ENCODE data around the gene ERG.

ERG gene

GRCh38 chr21:38471766-38472165 is 26.5 kb downstream of the ERG start:
- no peak overlapping the region for H3K14ac ChIP-seq (ENCODE audit: low read length)
- H3K9ac ChIP-seq (ENCODE audit: low read depth, low read length, poor library complexity), result no peak overlapping the region
- peaks cover 5% of the 10 kb centered on the region in 2 donors for H3K4me1 ChIP-seq (ENCODE audit: control insufficient read depth in 2 of 2, insufficient read depth in 1 of 2, low read depth in 1 of 2, low read length in 2 of 2)
- H3K23ac ChIP-seq (ENCODE audit: low read depth, low read length, poor library complexity), result no peak overlapping the region
- H3K4me2 ChIP-seq (ENCODE audit: insufficient read depth, low read length, poor library complexity, severe bottlenecking), result no peak overlapping the region
- H3K27ac ChIP-seq (replicated peaks; ENCODE audit: low read length), result no peak overlapping the region
- no CpG with 5 or more reads among the region's 5 CpGs for WGBS, 2 donors (ENCODE audit: extremely low coverage in 2 of 2, insufficient read length in 2 of 2, insufficient replicate concordance in 1 of 2)
- H2BK5ac ChIP-seq (ENCODE audit: low read length), result no peak overlapping the region
- H2AK5ac ChIP-seq (ENCODE audit: low read depth, low read length), result no peak overlapping the region
- no peak overlapping the region for H2BK15ac ChIP-seq (ENCODE audit: low read length)
- no peak overlapping the region for H3K4me3 ChIP-seq (ENCODE audit: low read length in 2 of 2)
- H2BK12ac ChIP-seq (ENCODE audit: low read length), result no peak overlapping the region
- no peaks in the 10 kb centered on the region for H3K79me1 ChIP-seq (ENCODE audit: low read depth, low read length)
- no peak overlapping the region for H4K91ac ChIP-seq (ENCODE audit: low read depth, low read length, poor library complexity)
- H3K36me3 ChIP-seq (replicated peaks in 1 of 2; ENCODE audit: control insufficient read depth in 2 of 2, insufficient read depth in 2 of 2, low read length in 2 of 2), result no peaks in the 10 kb centered on the region
- no peak overlapping the region for H3K18ac ChIP-seq (ENCODE audit: low read length)
- H3K9me3 ChIP-seq (replicated peaks in 1 of 2; ENCODE audit: control insufficient read depth in 2 of 2, insufficient read depth in 1 of 2, low read depth in 1 of 2, low read length in 2 of 2), result no peaks in the 10 kb centered on the region
- DNase-seq (ENCODE audit: low spot score), result no peak
- H2BK120ac ChIP-seq (ENCODE audit: low read depth, low read length), result no peak overlapping the region
- peaks cover 0 to 2% (median 0%) of the 10 kb centered on the region in 3 experiments for H3K27me3 ChIP-seq (ENCODE audit: control insufficient read depth in 3 of 3, insufficient read depth in 3 of 3, low read depth in 1 of 3, low read length in 3 of 3)
- no peak overlapping the region for H3K4ac ChIP-seq (ENCODE audit: low read length)
- H2AFZ ChIP-seq (ENCODE audit: low read length), result no peak overlapping the region
- H4K8ac ChIP-seq (ENCODE audit: low read depth, low read length), result no peak overlapping the region

- peaks cover 0 to 2% (median 0%) of the 10 kb centered on the region in 3 experiments for H3K27me3 ChIP-seq (ENCODE audit: control insufficient read depth in 3 of 3, insufficient read depth in 3 of 3, low read depth in 1 of 3, low read length in 3 of 3)
Observed at GRCh38 chr21:38470755-38471154, 27.5 kb downstream of the ERG start.

GRCh38 chr21:38469642-38470041 is 28.6 kb downstream of the ERG start:
- Histone ChIP-seq H3K23ac (ENCODE audit: low read depth, low read length, poor library complexity) (no peak overlapping the region), H3K14ac (ENCODE audit: low read length) (no peak overlapping the region), H2BK12ac (ENCODE audit: low read length) (no peak overlapping the region), H3K9me3 (replicated peaks in 1 of 2; ENCODE audit: control insufficient read depth in 2 of 2, insufficient read depth in 1 of 2, low read depth in 1 of 2, low read length in 2 of 2) (no peaks in the 10 kb centered on the region), H3K79me1 (ENCODE audit: low read depth, low read length) (no peaks in the 10 kb centered on the region), H3K4ac (ENCODE audit: low read length) (no peak overlapping the region), H2AK5ac (ENCODE audit: low read depth, low read length) (no peak overlapping the region), H3K18ac (ENCODE audit: low read length) (no peak overlapping the region), H3K27ac (replicated peaks; ENCODE audit: low read length) (no peak overlapping the region), H2BK120ac (ENCODE audit: low read depth, low read length) (no peak overlapping the region), H2AFZ (ENCODE audit: low read length) (no peak overlapping the region), H2BK5ac (ENCODE audit: low read length) (no peak overlapping the region), H3K9ac (ENCODE audit: low read depth, low read length, poor library complexity) (no peak overlapping the region), H3K4me2 (ENCODE audit: insufficient read depth, low read length, poor library complexity, severe bottlenecking) (no peak overlapping the region), H4K91ac (ENCODE audit: low read depth, low read length, poor library complexity) (no peak overlapping the region), H3K4me1 (ENCODE audit: control insufficient read depth in 2 of 2, insufficient read depth in 1 of 2, low read depth in 1 of 2, low read length in 2 of 2) (peaks cover 2 to 5% of the 10 kb centered on the region in 2 donors), H2BK15ac (ENCODE audit: low read length) (no peak overlapping the region), H4K8ac (ENCODE audit: low read depth, low read length) (no peak overlapping the region), H3K4me3 (ENCODE audit: low read length in 2 of 2) (no peak overlapping the region), H3K36me3 (replicated peaks in 1 of 2; ENCODE audit: control insufficient read depth in 2 of 2, insufficient read depth in 2 of 2, low read length in 2 of 2) (no peaks in the 10 kb centered on the region), H3K27me3 (ENCODE audit: control insufficient read depth in 3 of 3, insufficient read depth in 3 of 3, low read depth in 1 of 3, low read length in 3 of 3) (peaks cover 0 to 2% (median 0%) of the 10 kb centered on the region in 3 experiments)
- no CpG with 5 or more reads among the region's 1 CpG for WGBS, 2 donors (ENCODE audit: extremely low coverage in 2 of 2, insufficient read length in 2 of 2, insufficient replicate concordance in 1 of 2)
- no peak for DNase-seq (ENCODE audit: low spot score)

More at GRCh38 chr21:38470755-38471154, 27.5 kb downstream of the ERG start:
- DNase-seq (ENCODE audit: low spot score), result no peak
- H2AK5ac ChIP-seq (ENCODE audit: low read depth, low read length), result no peak overlapping the region
- no peak overlapping the region for H3K18ac ChIP-seq (ENCODE audit: low read length)
- WGBS, 2 donors (ENCODE audit: extremely low coverage in 2 of 2, insufficient read length in 2 of 2, insufficient replicate concordance in 1 of 2), result 100% methylated on average over 1 of the region's 3 CpGs; no CpG with 5 or more reads in 1 of the 2 donors
- H3K4me1 ChIP-seq (ENCODE audit: control insufficient read depth in 2 of 2, insufficient read depth in 1 of 2, low read depth in 1 of 2, low read length in 2 of 2), result peaks cover 3 to 5% of the 10 kb centered on the region in 2 donors
- H3K27ac ChIP-seq (replicated peaks; ENCODE audit: low read length), result no peak overlapping the region
- H3K4me2 ChIP-seq (ENCODE audit: insufficient read depth, low read length, poor library complexity, severe bottlenecking), result no peak overlapping the region
- no peak overlapping the region for H2BK5ac ChIP-seq (ENCODE audit: low read length)
- H3K4me3 ChIP-seq (ENCODE audit: low read length in 2 of 2), result no peak overlapping the region
- H2AFZ ChIP-seq (ENCODE audit: low read length), result no peak overlapping the region
- no peak overlapping the region for H2BK120ac ChIP-seq (ENCODE audit: low read depth, low read length)
- H2BK15ac ChIP-seq (ENCODE audit: low read length), result no peak overlapping the region
- H3K79me1 ChIP-seq (ENCODE audit: low read depth, low read length), result no peaks in the 10 kb centered on the region
- no peak overlapping the region for H3K4ac ChIP-seq (ENCODE audit: low read length)
- no peak overlapping the region for H3K14ac ChIP-seq (ENCODE audit: low read length)
- no peaks in the 10 kb centered on the region for H3K36me3 ChIP-seq (replicated peaks in 1 of 2; ENCODE audit: control insufficient read depth in 2 of 2, insufficient read depth in 2 of 2, low read length in 2 of 2)
- H4K91ac ChIP-seq (ENCODE audit: low read depth, low read length, poor library complexity), result no peak overlapping the region
- H3K23ac ChIP-seq (ENCODE audit: low read depth, low read length, poor library complexity), result no peak overlapping the region
- H4K8ac ChIP-seq (ENCODE audit: low read depth, low read length), result no peak overlapping the region
- no peak overlapping the region for H2BK12ac ChIP-seq (ENCODE audit: low read length)
- H3K9me3 ChIP-seq (replicated peaks in 1 of 2; ENCODE audit: control insufficient read depth in 2 of 2, insufficient read depth in 1 of 2, low read depth in 1 of 2, low read length in 2 of 2), result no peaks in the 10 kb centered on the region
- no peak overlapping the region for H3K9ac ChIP-seq (ENCODE audit: low read depth, low read length, poor library complexity)

- no CpG with 5 or more reads among the region's 4 CpGs for WGBS, 2 donors (ENCODE audit: extremely low coverage in 2 of 2, insufficient read length in 2 of 2, insufficient replicate concordance in 1 of 2)
- H3K36me3 ChIP-seq (replicated peaks in 1 of 2; ENCODE audit: control insufficient read depth in 2 of 2, insufficient read depth in 2 of 2, low read length in 2 of 2), result no peaks in the 10 kb centered on the region
- H3K79me1 ChIP-seq (ENCODE audit: low read depth, low read length), result no peaks in the 10 kb centered on the region
- H2BK120ac ChIP-seq (ENCODE audit: low read depth, low read length), result no peak overlapping the region
- no peak overlapping the region for H3K4ac ChIP-seq (ENCODE audit: low read length)
- no peak overlapping the region for H3K23ac ChIP-seq (ENCODE audit: low read depth, low read length, poor library complexity)
- peaks cover 0 to 2% (median 0%) of the 10 kb centered on the region in 3 experiments for H3K27me3 ChIP-seq (ENCODE audit: control insufficient read depth in 3 of 3, insufficient read depth in 3 of 3, low read depth in 1 of 3, low read length in 3 of 3)
- H3K4me3 ChIP-seq (ENCODE audit: low read length in 2 of 2), result no peak overlapping the region
- H2AFZ ChIP-seq (ENCODE audit: low read length), result no peak overlapping the region
- H3K14ac ChIP-seq (ENCODE audit: low read length), result no peak overlapping the region
- H3K9me3 ChIP-seq (replicated peaks in 1 of 2; ENCODE audit: control insufficient read depth in 2 of 2, insufficient read depth in 1 of 2, low read depth in 1 of 2, low read length in 2 of 2), result no peaks in the 10 kb centered on the region
- H3K4me2 ChIP-seq (ENCODE audit: insufficient read depth, low read length, poor library complexity, severe bottlenecking), result no peak overlapping the region
- H3K9ac ChIP-seq (ENCODE audit: low read depth, low read length, poor library complexity), result no peak overlapping the region
- no peak overlapping the region for H3K27ac ChIP-seq (replicated peaks; ENCODE audit: low read length)
- no peak for DNase-seq (ENCODE audit: low spot score)
- peaks cover 0 to 3% of the 10 kb centered on the region in 2 donors for H3K4me1 ChIP-seq (ENCODE audit: control insufficient read depth in 2 of 2, insufficient read depth in 1 of 2, low read depth in 1 of 2, low read length in 2 of 2)
- no peak overlapping the region for H3K18ac ChIP-seq (ENCODE audit: low read length)
- H4K8ac ChIP-seq (ENCODE audit: low read depth, low read length), result no peak overlapping the region
- no peak overlapping the region for H2BK15ac ChIP-seq (ENCODE audit: low read length)
- no peak overlapping the region for H2BK12ac ChIP-seq (ENCODE audit: low read length)
- H2AK5ac ChIP-seq (ENCODE audit: low read depth, low read length), result no peak overlapping the region
- H4K91ac ChIP-seq (ENCODE audit: low read depth, low read length, poor library complexity), result no peak overlapping the region
- no peak overlapping the region for H2BK5ac ChIP-seq (ENCODE audit: low read length)
Observed at GRCh38 chr21:38468989-38469388, 29.3 kb downstream of the ERG start.
